ENCODE data around the gene ZNF674.
"Not testable (repeated sequence)": the region's sequence is repeated elsewhere in the genome, so short reads cannot be mapped to it uniquely, and the experiment has no call there.

ZNF674 gene

GRCh38 chrX:46549914-46550313, 4.7 kb upstream of the ZNF674 start:
- peaks cover 0 to 8% of the 10 kb centered on the region in 2 experiments for H3K36me3 ChIP-seq (ENCODE audit: control insufficient read depth in 1 of 2, insufficient read depth in 2 of 2, low read depth in 1 of 2, low read length in 2 of 2)
- no peak overlapping the region for H3K18ac ChIP-seq (ENCODE audit: low read depth in 1 of 2, low read length in 2 of 2)
- no peak overlapping the region for H2BK15ac ChIP-seq (ENCODE audit: low read depth, poor library complexity, severe bottlenecking)
- H3K4me2 ChIP-seq (ENCODE audit: low read length, poor library complexity, severe bottlenecking), result no peak overlapping the region
- H4K91ac ChIP-seq (ENCODE audit: low read length), result no peak overlapping the region
- no peak overlapping the region for H3K4me3 ChIP-seq (ENCODE audit: insufficient read depth in 1 of 2, low read depth in 1 of 2, low read length in 2 of 2)
- no peaks in the 10 kb centered on the region for H3K27me3 ChIP-seq (ENCODE audit: control insufficient read depth in 1 of 2, insufficient read depth in 1 of 2, low read length in 2 of 2)
- no peak for DNase-seq
- H3K9me3 ChIP-seq (ENCODE audit: control insufficient read depth, low read length), result no peaks in the 10 kb centered on the region
- H2BK12ac ChIP-seq (ENCODE audit: low read length in 2 of 2), result no peak overlapping the region
- H4K8ac ChIP-seq (ENCODE audit: low read length), result no peak overlapping the region
- no peak overlapping the region for H3K14ac ChIP-seq (ENCODE audit: low read length in 2 of 2)
- H3K4me1 ChIP-seq (ENCODE audit: control insufficient read depth, insufficient read depth, low read depth, low read length), result no peaks in the 10 kb centered on the region
- H2BK120ac ChIP-seq (ENCODE audit: low read depth, low read length), result no peak overlapping the region
- no peak overlapping the region for H2AFZ ChIP-seq (ENCODE audit: low read depth, low read length)
- H3K79me1 ChIP-seq (replicated peaks; ENCODE audit: low read length, poor library complexity, severe bottlenecking), result no peaks in the 10 kb centered on the region
- no peak overlapping the region for H3K27ac ChIP-seq (ENCODE audit: low read length, poor library complexity, severe bottlenecking)
- H2BK5ac ChIP-seq (ENCODE audit: low read depth, low read length, poor library complexity, severe bottlenecking), result no peak overlapping the region
- H3K4ac ChIP-seq (ENCODE audit: low read depth in 1 of 2, low read length in 2 of 2), result no peak overlapping the region
- no peak overlapping the region for H3K9ac ChIP-seq (ENCODE audit: low read length)
- no peak overlapping the region for H2AK5ac ChIP-seq (ENCODE audit: low read length, severe bottlenecking)
- WGBS, result 90% methylated on average over 1 of the region's 1 CpG
- H3K23ac ChIP-seq (ENCODE audit: low read length in 2 of 2), result no peak overlapping the region

- H4K8ac ChIP-seq (ENCODE audit: low read length), result no peak overlapping the region
- no peak overlapping the region for H2BK120ac ChIP-seq (ENCODE audit: low read depth, low read length)
- H3K4me2 ChIP-seq (ENCODE audit: low read length, poor library complexity, severe bottlenecking), result no peak overlapping the region
- H3K27ac ChIP-seq (ENCODE audit: low read length, poor library complexity, severe bottlenecking), result peak overlapping the region; percentile 84
- WGBS, result 15% methylated on average over 5 of the region's 6 CpGs
- no peak overlapping the region for H3K18ac ChIP-seq (ENCODE audit: low read depth in 1 of 2, low read length in 2 of 2)
- H3K4ac ChIP-seq (ENCODE audit: low read depth in 1 of 2, low read length in 2 of 2), result no peak overlapping the region
- H2AK5ac ChIP-seq (ENCODE audit: low read length, severe bottlenecking), result no peak overlapping the region
- H3K14ac ChIP-seq (ENCODE audit: low read length in 2 of 2), result no peak overlapping the region
- H3K4me3 ChIP-seq (ENCODE audit: insufficient read depth in 1 of 2, low read depth in 1 of 2, low read length in 2 of 2), result no peak overlapping the region
- peaks cover 2% of the 10 kb centered on the region for H3K4me1 ChIP-seq (ENCODE audit: control insufficient read depth, insufficient read depth, low read depth, low read length)
- peaks cover 0 to 2% of the 10 kb centered on the region in 2 experiments for H3K27me3 ChIP-seq (ENCODE audit: control insufficient read depth in 1 of 2, insufficient read depth in 1 of 2, low read length in 2 of 2)
- peak overlapping the region; percentile 51 for H3K9ac ChIP-seq (ENCODE audit: low read length)
- no peak overlapping the region for H2BK12ac ChIP-seq (ENCODE audit: low read length in 2 of 2)
- no peak overlapping the region for H4K91ac ChIP-seq (ENCODE audit: low read length)
- DNase-seq, result peak; percentile 72
- H3K79me1 ChIP-seq (replicated peaks; ENCODE audit: low read length, poor library complexity, severe bottlenecking), result peaks cover 4% of the 10 kb centered on the region
- H2AFZ ChIP-seq (ENCODE audit: low read depth, low read length), result no peak overlapping the region
- no peak overlapping the region for H3K23ac ChIP-seq (ENCODE audit: low read length in 2 of 2)
- no peak overlapping the region for H2BK15ac ChIP-seq (ENCODE audit: low read depth, poor library complexity, severe bottlenecking)
- H3K9me3 ChIP-seq (ENCODE audit: control insufficient read depth, low read length), result no peaks in the 10 kb centered on the region
- no peak overlapping the region for H2BK5ac ChIP-seq (ENCODE audit: low read depth, low read length, poor library complexity, severe bottlenecking)
- H3K36me3 ChIP-seq (ENCODE audit: control insufficient read depth in 1 of 2, insufficient read depth in 2 of 2, low read depth in 1 of 2, low read length in 2 of 2), result peaks cover 0 to 8% of the 10 kb centered on the region in 2 experiments
These were observed 2.6 kb upstream of the ZNF674 start for GRCh38 chrX:46547857-46548256.

GRCh38 chrX:46544527-46544926, 694 bp downstream of the ZNF674 start:
- H3K4me3 ChIP-seq (ENCODE audit: insufficient read depth in 1 of 2, low read depth in 1 of 2, low read length in 2 of 2), result peak overlapping the region in 1 of 2 experiments; percentile 86
- H3K36me3 ChIP-seq (ENCODE audit: control insufficient read depth in 1 of 2, insufficient read depth in 2 of 2, low read depth in 1 of 2, low read length in 2 of 2); H2BK5ac ChIP-seq (ENCODE audit: low read depth, low read length, poor library complexity, severe bottlenecking); H3K79me1 ChIP-seq (replicated peaks; ENCODE audit: low read length, poor library complexity, severe bottlenecking); H3K4me1 ChIP-seq (ENCODE audit: control insufficient read depth, insufficient read depth, low read depth, low read length); H3K14ac ChIP-seq (ENCODE audit: low read length in 2 of 2); H2AK5ac ChIP-seq (ENCODE audit: low read length, severe bottlenecking); H2BK15ac ChIP-seq (ENCODE audit: low read depth, poor library complexity, severe bottlenecking); H4K91ac ChIP-seq (ENCODE audit: low read length); H3K18ac ChIP-seq (ENCODE audit: low read depth in 1 of 2, low read length in 2 of 2); DNase-seq; H3K9me3 ChIP-seq (ENCODE audit: control insufficient read depth, low read length); H2BK120ac ChIP-seq (ENCODE audit: low read depth, low read length); H3K23ac ChIP-seq (ENCODE audit: low read length in 2 of 2); H4K8ac ChIP-seq (ENCODE audit: low read length); H2AFZ ChIP-seq (ENCODE audit: low read depth, low read length); H3K4ac ChIP-seq (ENCODE audit: low read depth in 1 of 2, low read length in 2 of 2); H2BK12ac ChIP-seq (ENCODE audit: low read length in 2 of 2); H3K27me3 ChIP-seq (ENCODE audit: control insufficient read depth in 1 of 2, insufficient read depth in 1 of 2, low read length in 2 of 2): not testable (repeated sequence)
- H3K27ac ChIP-seq (ENCODE audit: low read length, poor library complexity, severe bottlenecking), result peak overlapping the region; percentile 87
- 74% methylated on average over 7 of the region's 7 CpGs for WGBS
- H3K9ac ChIP-seq (ENCODE audit: low read length), result peak overlapping the region; percentile 97
- H3K4me2 ChIP-seq (ENCODE audit: low read length, poor library complexity, severe bottlenecking), result peak overlapping the region; percentile 63

GRCh38 chrX:46543441-46543840, 1.8 kb downstream of the ZNF674 start:
- H3K4me1 ChIP-seq (ENCODE audit: control insufficient read depth, insufficient read depth, low read depth, low read length), result peaks cover 2% of the 10 kb centered on the region
- H3K27ac ChIP-seq (ENCODE audit: low read length, poor library complexity, severe bottlenecking), result no peak overlapping the region
- H3K27me3 ChIP-seq (ENCODE audit: control insufficient read depth in 1 of 2, insufficient read depth in 1 of 2, low read length in 2 of 2), result peaks cover 0 to 7% of the 10 kb centered on the region in 2 experiments
- no peak overlapping the region for H3K4ac ChIP-seq (ENCODE audit: low read depth in 1 of 2, low read length in 2 of 2)
- H3K36me3 ChIP-seq (ENCODE audit: control insufficient read depth in 1 of 2, insufficient read depth in 2 of 2, low read depth in 1 of 2, low read length in 2 of 2), result peaks cover 0 to 7% of the 10 kb centered on the region in 2 experiments
- no peak overlapping the region for H3K4me3 ChIP-seq (ENCODE audit: insufficient read depth in 1 of 2, low read depth in 1 of 2, low read length in 2 of 2)
- no peak overlapping the region for H2BK5ac ChIP-seq (ENCODE audit: low read depth, low read length, poor library complexity, severe bottlenecking)
- no peak overlapping the region for H4K91ac ChIP-seq (ENCODE audit: low read length)
- H3K79me1 ChIP-seq (replicated peaks; ENCODE audit: low read length, poor library complexity, severe bottlenecking), result peaks cover 4% of the 10 kb centered on the region
- H2AK5ac ChIP-seq (ENCODE audit: low read length, severe bottlenecking), result no peak overlapping the region
- no peak overlapping the region for H2BK15ac ChIP-seq (ENCODE audit: low read depth, poor library complexity, severe bottlenecking)
- no peak overlapping the region for H2AFZ ChIP-seq (ENCODE audit: low read depth, low read length)
- H3K9ac ChIP-seq (ENCODE audit: low read length), result no peak overlapping the region
- no peak overlapping the region for H3K23ac ChIP-seq (ENCODE audit: low read length in 2 of 2)
- no peak for DNase-seq
- no peaks in the 10 kb centered on the region for H3K9me3 ChIP-seq (ENCODE audit: control insufficient read depth, low read length)
- no peak overlapping the region for H2BK120ac ChIP-seq (ENCODE audit: low read depth, low read length)
- H3K14ac ChIP-seq (ENCODE audit: low read length in 2 of 2), result no peak overlapping the region
- H4K8ac ChIP-seq (ENCODE audit: low read length), result no peak overlapping the region
- H3K4me2 ChIP-seq (ENCODE audit: low read length, poor library complexity, severe bottlenecking), result no peak overlapping the region
- WGBS, result 100% methylated on average over 1 of the region's 2 CpGs
- no peak overlapping the region for H3K18ac ChIP-seq (ENCODE audit: low read depth in 1 of 2, low read length in 2 of 2)
- H2BK12ac ChIP-seq (ENCODE audit: low read length in 2 of 2), result no peak overlapping the region

All from mesenchymal stem cell (in vitro differentiated cells and primary cell).